ENCODE measurements around the gene CNNM4.

CNNM4 gene

GRCh38 chr2:96816836-96817702, 56.4 kb downstream of the CNNM4 start:
- peaks cover 4% of the 10 kb centered on the region for H3K27me3 Mint-ChIP-seq (ENCODE audit: low read depth)
- peaks cover 45% of the 10 kb centered on the region for H3K4me1 Mint-ChIP-seq
- TF ChIP-seq CTCF (IDR thresholded peaks at IDR 0.05; ENCODE audit: unreplicated experiment in 3 of 3): no peak

GRCh38 chr2:96817882-96818281, 57.2 kb downstream of the CNNM4 start:
- no peak for TF ChIP-seq CTCF (IDR thresholded peaks at IDR 0.05; ENCODE audit: unreplicated experiment in 3 of 3)
- H3K4me1 Mint-ChIP-seq: peaks cover 37% of the 10 kb centered on the region
- peaks cover 4% of the 10 kb centered on the region for H3K27me3 Mint-ChIP-seq (ENCODE audit: low read depth)
- no peaks in the 10 kb centered on the region for H3K9me3 Mint-ChIP-seq
- H3K36me3 Mint-ChIP-seq (ENCODE audit: low read depth): peaks cover 9% of the 10 kb centered on the region
- H3K4me3 Mint-ChIP-seq: peak overlapping the region; percentile 83 to 88 (median 83)
- peak overlapping the region in 1 of 3 experiments; percentile 33 for H3K27ac Mint-ChIP-seq

More at GRCh38 chr2:96816836-96817702, 56.4 kb downstream of the CNNM4 start:
- H3K4me3 Mint-ChIP-seq: peak overlapping the region; percentile 83 to 88 (median 83)
- H3K36me3 Mint-ChIP-seq (ENCODE audit: low read depth): peaks cover 13% of the 10 kb centered on the region
- no peaks in the 10 kb centered on the region for H3K9me3 Mint-ChIP-seq
- peak overlapping the region in 2 of 3 experiments; percentile 28 to 33 for H3K27ac Mint-ChIP-seq

GRCh38 chr2:96819128-96819875, 58.6 kb downstream of the CNNM4 start:
- peaks cover 48% of the 10 kb centered on the region for H3K4me1 Mint-ChIP-seq
- peaks cover 8% of the 10 kb centered on the region for H3K36me3 Mint-ChIP-seq (ENCODE audit: low read depth)
- no peak overlapping the region for H3K27ac Mint-ChIP-seq
- H3K4me3 Mint-ChIP-seq: peak overlapping the region; percentile 83 to 88 (median 83)
- no peaks in the 10 kb centered on the region for H3K9me3 Mint-ChIP-seq
- TF ChIP-seq CTCF (IDR thresholded peaks at IDR 0.05; ENCODE audit: unreplicated experiment in 3 of 3): no peak
- peaks cover 4% of the 10 kb centered on the region for H3K27me3 Mint-ChIP-seq (ENCODE audit: low read depth)

- Mint-ChIP-seq H3K27me3 (ENCODE audit: low read depth) (peaks cover 4% of the 10 kb centered on the region), H3K36me3 (ENCODE audit: low read depth) (peaks cover 8% of the 10 kb centered on the region), H3K9me3 (no peaks in the 10 kb centered on the region), H3K4me3 (peak overlapping the region in 1 of 3 experiments; percentile 14), H3K4me1 (peaks cover 52% of the 10 kb centered on the region), H3K27ac (no peak overlapping the region)
- no peak for TF ChIP-seq CTCF (IDR thresholded peaks at IDR 0.05; ENCODE audit: unreplicated experiment in 3 of 3)
These were observed 59.3 kb downstream of the CNNM4 start for GRCh38 chr2:96819876-96820511.

- Mint-ChIP-seq H3K27ac (no peak overlapping the region), H3K4me3 (peak overlapping the region in 2 of 3 experiments; percentile 3 to 20), H3K36me3 (ENCODE audit: low read depth) (peaks cover 8% of the 10 kb centered on the region), H3K4me1 (peaks cover 46% of the 10 kb centered on the region), H3K9me3 (no peaks in the 10 kb centered on the region), H3K27me3 (ENCODE audit: low read depth) (peaks cover 4% of the 10 kb centered on the region)
- TF ChIP-seq CTCF (IDR thresholded peaks at IDR 0.05; ENCODE audit: unreplicated experiment in 3 of 3): no peak
These were observed 60.5 kb downstream of the CNNM4 start for GRCh38 chr2:96821113-96821675.

All from nephron (organoid).